Adrenal gland (tissue), 5 donors: ENCODE results near the gene FHOD3.

Experiments
- CTCF ChIP-seq, 6 experiments: fragments of 450-650 bp in 4 of 6; fragments of 200-600 bp in 2 of 6; sonication (generic) in 1 of 6; IDR thresholded peaks; 1 replicate in 5 of 6; 2 replicates in 1 of 6; pipeline versions ENCODE4 v1.5.1 to v1.8.0; 2016 to 2021; ENCODE audit warnings: antibody characterized with exemption in 6 of 6, mild to moderate bottlenecking in 2 of 6, moderate library complexity in 1 of 6
- POLR2A ChIP-seq, 2 donors: fragments of 450-650 bp; IDR thresholded peaks; one replicate each; pipeline ENCODE4 v1.6.1; 2017; ENCODE audit warnings: antibody characterized with exemption in 2 of 2, mild to moderate bottlenecking in 2 of 2, moderate library complexity in 1 of 2
- donor health status: DM: no; HTN: no; CAD: no.

GRCh38 chr18:36364911-36365624, 67.6 kb downstream of the FHOD3 start:
- TF ChIP-seq CTCF (IDR thresholded peaks at IDR 0.05): no peak
- no peak for TF ChIP-seq POLR2A (IDR thresholded peaks at IDR 0.05)
